ENCODE data around the gene MIA. TPM values are rescaled to one million over a fixed set of nuclear protein-coding genes. Genes with fewer than 3 reads are reported as not detected.

MIA gene
- total and polyA plus RNA-seq, 9 of the 15 experiments (the other 6 are each of a cell fraction or from before 2014, with no cell fraction given): 0.21 TPM; not detected in 8

GRCh38 chr19:40826699-40827385, 51.5 kb downstream of the MIA start (continued):
- 0 out of 2 replicates have a peak, but pooled peaks have one; percentile 26 for TF ChIP-seq NKRF (IDR thresholded peaks at IDR 0.05; ENCODE audit: borderline replicate concordance)
- peak; percentile 32 for TF ChIP-seq MEIS2 (IDR thresholded peaks at IDR 0.05; ENCODE audit: partially characterized antibody)
- TF ChIP-seq ARID1B (IDR thresholded peaks at IDR 0.05): 0 out of 2 replicates have a peak, but pooled peaks have one; percentile 7
- TF ChIP-seq DPF2 (IDR thresholded peaks at IDR 0.05): 0 out of 2 replicates have a peak, but pooled peaks have one; percentile 14
- TF ChIP-seq GABPB1 (CRISPR knock-in tag; IDR thresholded peaks at IDR 0.05): 0 out of 2 replicates have a peak, but pooled peaks have one; percentile 24
- TF ChIP-seq CBFA2T3 (IDR thresholded peaks at IDR 0.05): peak; percentile 40
- 0 out of 2 replicates have a peak, but pooled peaks have one; percentile 31 for TF ChIP-seq SMARCA5 (IDR thresholded peaks at IDR 0.05)

Other genes with a start within 250 kb of the MIA start
Only the 7 nearest of the 12 such genes appear.
- 18.3 and 20.0 TPM in 2 replicates for gene COQ8B, start 58.6 kb upstream of the MIA start, total RNA-seq (2014; rRNA removed)
- 5.2 and 5.5 TPM in 2 replicates for gene COQ8B, start 58.6 kb upstream of the MIA start, total RNA-seq (2014; rRNA removed; fragmentation: Illumina TruSeq; extraction: Trizol)
- gene COQ8B, start 58.6 kb upstream of the MIA start, total RNA-seq (2015; rRNA removed; fragmentation: Illumina TruSeq; extraction: Trizol): 12.9 and 13.6 TPM in 2 replicates
- 24.0 and 27.2 TPM in 2 replicates for gene COQ8B, start 58.6 kb upstream of the MIA start, total RNA-seq (2021)
- 14.4 and 17.6 TPM in 2 replicates for gene COQ8B, start 58.6 kb upstream of the MIA start, polyA plus RNA-seq (2011; rRNA removed)
- gene COQ8B, start 58.6 kb upstream of the MIA start, polyA plus RNA-seq (2014; fragmentation: Illumina TruSeq; extraction: Trizol): 7.2 and 15.7 TPM in 2 replicates
- under 1 TPM; 0.41 to 0.51 TPM for gene COQ8B, start 58.6 kb upstream of the MIA start, polyA plus RNA-seq (2014; fragmentation: Nextera tagmentation; extraction: Ambion mirVana)
- 26.5 and 32.3 TPM in 2 replicates for gene COQ8B, start 58.6 kb upstream of the MIA start, polyA plus RNA-seq (2014; rRNA removed)
- 7.4 and 8.7 TPM in 2 replicates for gene ITPKC, start 58.4 kb upstream of the MIA start, total RNA-seq (2014; rRNA removed)
- 3.4 and 4.0 TPM in 2 replicates for gene ITPKC, start 58.4 kb upstream of the MIA start, total RNA-seq (2014; rRNA removed; fragmentation: Illumina TruSeq; extraction: Trizol)
- gene ITPKC, start 58.4 kb upstream of the MIA start, total RNA-seq (2015; rRNA removed; fragmentation: Illumina TruSeq; extraction: Trizol): 4.7 and 5.1 TPM in 2 replicates
- 9.0 and 9.3 TPM in 2 replicates for gene ITPKC, start 58.4 kb upstream of the MIA start, total RNA-seq (2021)
- 6.0 and 6.1 TPM in 2 replicates for gene ITPKC, start 58.4 kb upstream of the MIA start, polyA plus RNA-seq (2011; rRNA removed)
- gene ITPKC, start 58.4 kb upstream of the MIA start, polyA plus RNA-seq (2014; fragmentation: Illumina TruSeq; extraction: Trizol): 5.8 and 6.6 TPM in 2 replicates
- gene ITPKC, start 58.4 kb upstream of the MIA start, polyA plus RNA-seq (2014; fragmentation: Nextera tagmentation; extraction: Ambion mirVana): under 1 TPM; 0.08 to 0.22 TPM
- gene ITPKC, start 58.4 kb upstream of the MIA start, polyA plus RNA-seq (2014; rRNA removed): 6.4 and 8.9 TPM in 2 replicates
- gene ACTMAP, start 25.0 kb upstream of the MIA start, total RNA-seq (2014; rRNA removed): 2.3 and 3.3 TPM in 2 replicates
- gene ACTMAP, start 25.0 kb upstream of the MIA start, total RNA-seq (2014; rRNA removed; fragmentation: Illumina TruSeq; extraction: Trizol): 1.7 and 2.0 TPM in 2 replicates
- 1.7 and 2.9 TPM in 2 replicates for gene ACTMAP, start 25.0 kb upstream of the MIA start, total RNA-seq (2015; rRNA removed; fragmentation: Illumina TruSeq; extraction: Trizol)
- 14.4 and 16.6 TPM in 2 replicates for gene ACTMAP, start 25.0 kb upstream of the MIA start, total RNA-seq (2021)
- 4.9 and 12.9 TPM in 2 replicates for gene ACTMAP, start 25.0 kb upstream of the MIA start, polyA plus RNA-seq (2011; rRNA removed)
- gene ACTMAP, start 25.0 kb upstream of the MIA start, polyA plus RNA-seq (2014; fragmentation: Illumina TruSeq; extraction: Trizol): 12.8 and 13.1 TPM in 2 replicates
- gene ACTMAP, start 25.0 kb upstream of the MIA start, polyA plus RNA-seq (2014; fragmentation: Nextera tagmentation; extraction: Ambion mirVana): 1 to 10 TPM; 4.8 to 5.1 TPM
- 7.5 and 8.5 TPM in 2 replicates for gene ACTMAP, start 25.0 kb upstream of the MIA start, polyA plus RNA-seq (2014; rRNA removed)
- 311 and 436 TPM in 2 replicates for gene SNRPA, start 24.3 kb upstream of the MIA start, total RNA-seq (2014; rRNA removed)
- 83.8 and 106 TPM in 2 replicates for gene SNRPA, start 24.3 kb upstream of the MIA start, total RNA-seq (2014; rRNA removed; fragmentation: Illumina TruSeq; extraction: Trizol)
- 130 and 150 TPM in 2 replicates for gene SNRPA, start 24.3 kb upstream of the MIA start, total RNA-seq (2015; rRNA removed; fragmentation: Illumina TruSeq; extraction: Trizol)
- gene SNRPA, start 24.3 kb upstream of the MIA start, total RNA-seq (2021): 185 and 193 TPM in 2 replicates
- 230 and 371 TPM in 2 replicates for gene SNRPA, start 24.3 kb upstream of the MIA start, polyA plus RNA-seq (2011; rRNA removed)
- 205 and 262 TPM in 2 replicates for gene SNRPA, start 24.3 kb upstream of the MIA start, polyA plus RNA-seq (2014; fragmentation: Illumina TruSeq; extraction: Trizol)
- gene SNRPA, start 24.3 kb upstream of the MIA start, polyA plus RNA-seq (2014; fragmentation: Nextera tagmentation; extraction: Ambion mirVana): 10 to 100 TPM; 16.3 to 24.7 TPM
- gene SNRPA, start 24.3 kb upstream of the MIA start, polyA plus RNA-seq (2014; rRNA removed): 210 and 224 TPM in 2 replicates
- 11.9 and 14.8 TPM in 2 replicates for gene RAB4B, start 2.7 kb downstream of the MIA start, total RNA-seq (2014; rRNA removed)
- gene RAB4B, start 2.7 kb downstream of the MIA start, total RNA-seq (2014; rRNA removed; fragmentation: Illumina TruSeq; extraction: Trizol): 1.9 and 4.2 TPM in 2 replicates
- 7.7 and 9.2 TPM in 2 replicates for gene RAB4B, start 2.7 kb downstream of the MIA start, total RNA-seq (2015; rRNA removed; fragmentation: Illumina TruSeq; extraction: Trizol)
- gene RAB4B, start 2.7 kb downstream of the MIA start, total RNA-seq (2021): 15.4 and 15.6 TPM in 2 replicates
- gene RAB4B, start 2.7 kb downstream of the MIA start, polyA plus RNA-seq (2011; rRNA removed): 11.7 and 14.6 TPM in 2 replicates
- 9.0 and 14.6 TPM in 2 replicates for gene RAB4B, start 2.7 kb downstream of the MIA start, polyA plus RNA-seq (2014; fragmentation: Illumina TruSeq; extraction: Trizol)
- under 1 TPM; 0.28 to 0.92 TPM for gene RAB4B, start 2.7 kb downstream of the MIA start, polyA plus RNA-seq (2014; fragmentation: Nextera tagmentation; extraction: Ambion mirVana)
- gene RAB4B, start 2.7 kb downstream of the MIA start, polyA plus RNA-seq (2014; rRNA removed): 20.4 and 20.9 TPM in 2 replicates
- 104 and 120 TPM in 2 replicates for gene EGLN2, start 23.7 kb downstream of the MIA start, total RNA-seq (2014; rRNA removed)
- gene EGLN2, start 23.7 kb downstream of the MIA start, total RNA-seq (2014; rRNA removed; fragmentation: Illumina TruSeq; extraction: Trizol): 51.2 and 71.0 TPM in 2 replicates
- 92.0 and 92.9 TPM in 2 replicates for gene EGLN2, start 23.7 kb downstream of the MIA start, total RNA-seq (2015; rRNA removed; fragmentation: Illumina TruSeq; extraction: Trizol)
- gene EGLN2, start 23.7 kb downstream of the MIA start, total RNA-seq (2021): 111 and 114 TPM in 2 replicates
- 41.1 and 52.0 TPM in 2 replicates for gene EGLN2, start 23.7 kb downstream of the MIA start, polyA plus RNA-seq (2011; rRNA removed)
- gene EGLN2, start 23.7 kb downstream of the MIA start, polyA plus RNA-seq (2014; fragmentation: Illumina TruSeq; extraction: Trizol): 65.7 and 78.9 TPM in 2 replicates
- 10 to 100 TPM in 1 of 2 experiments, 1 to 10 TPM in 1; 9.6 to 19.1 TPM for gene EGLN2, start 23.7 kb downstream of the MIA start, polyA plus RNA-seq (2014; fragmentation: Nextera tagmentation; extraction: Ambion mirVana)
- 81.3 and 92.5 TPM in 2 replicates for gene EGLN2, start 23.7 kb downstream of the MIA start, polyA plus RNA-seq (2014; rRNA removed)
- not detected in 2 replicates for gene CYP2A6, start 74.9 kb downstream of the MIA start, total RNA-seq (2014; rRNA removed)
- gene CYP2A6, start 74.9 kb downstream of the MIA start, total RNA-seq (2014; rRNA removed; fragmentation: Illumina TruSeq; extraction: Trizol): not detected in 2 replicates
- gene CYP2A6, start 74.9 kb downstream of the MIA start, total RNA-seq (2015; rRNA removed; fragmentation: Illumina TruSeq; extraction: Trizol): not detected in 2 replicates
- gene CYP2A6, start 74.9 kb downstream of the MIA start, total RNA-seq (2021): 0.31 and 0.65 TPM in 2 replicates
- not detected in 2 replicates for gene CYP2A6, start 74.9 kb downstream of the MIA start, polyA plus RNA-seq (2011; rRNA removed)
- not detected in 2 replicates for gene CYP2A6, start 74.9 kb downstream of the MIA start, polyA plus RNA-seq (2014; fragmentation: Illumina TruSeq; extraction: Trizol)
- gene CYP2A6, start 74.9 kb downstream of the MIA start, polyA plus RNA-seq (2014; fragmentation: Nextera tagmentation; extraction: Ambion mirVana): not detected
- not detected in 2 replicates for gene CYP2A6, start 74.9 kb downstream of the MIA start, polyA plus RNA-seq (2014; rRNA removed)

Data from K562 (cell line).